ENCODE results near the gene PTPRE. TPM values are rescaled to one million over a fixed set of nuclear protein-coding genes. Genes with fewer than 3 reads are reported as not detected.

Gene PTPRE
- total RNA-seq, 1 donor from 2014 or later: 2.6 TPM

DNA sequence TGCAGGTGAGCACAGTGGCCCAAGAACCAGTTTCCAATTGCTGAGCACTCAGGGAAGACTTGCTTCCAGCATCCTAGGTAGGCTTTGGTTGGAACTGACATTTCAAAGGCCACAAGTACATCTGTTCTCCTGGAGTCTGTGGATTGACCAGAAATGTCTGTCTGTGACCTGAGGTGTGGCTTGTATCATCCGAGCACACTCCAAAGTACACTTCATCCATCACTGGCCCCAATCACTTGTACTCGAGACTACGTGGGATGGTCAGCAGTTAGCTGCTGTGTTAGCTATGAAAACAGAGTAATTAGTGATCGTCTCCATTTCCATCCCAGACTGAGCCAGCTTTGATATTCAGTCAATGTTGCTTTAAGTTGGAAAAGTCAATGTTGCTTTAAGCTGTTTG lies 174.3 kb downstream of the PTPRE start:
- no peaks in the 10 kb centered on the region for H3K36me3 Mint-ChIP-seq
- no peaks in the 10 kb centered on the region for H3K27me3 Mint-ChIP-seq (ENCODE audit: low read depth)
- DNase-seq (ENCODE audit: low spot score in 2 of 2, unreplicated experiment in 2 of 2): no peak
- no peaks in the 10 kb centered on the region for H3K4me1 Mint-ChIP-seq
- no peak for TF ChIP-seq CTCF (IDR thresholded peaks at IDR 0.05; ENCODE audit: unreplicated experiment)
- no peak overlapping the region for H3K4me3 Mint-ChIP-seq
- no peak overlapping the region for H3K27ac Mint-ChIP-seq
- no peaks in the 10 kb centered on the region for H3K9me3 Mint-ChIP-seq

- no peak for DNase-seq (ENCODE audit: low spot score in 2 of 2, unreplicated experiment in 2 of 2)
- Mint-ChIP-seq H3K27me3 (ENCODE audit: low read depth) (no peaks in the 10 kb centered on the region), H3K4me3 (no peak overlapping the region), H3K4me1 (no peaks in the 10 kb centered on the region), H3K27ac (no peak overlapping the region), H3K9me3 (no peaks in the 10 kb centered on the region), H3K36me3 (no peaks in the 10 kb centered on the region)
- no peak for TF ChIP-seq CTCF (IDR thresholded peaks at IDR 0.05; ENCODE audit: unreplicated experiment)
Measured at GRCh38 chr10:128081720-128082119, 174.8 kb downstream of the PTPRE start.

GRCh38 chr10:128083191-128083895 lies 176.4 kb downstream of the PTPRE start:
- Mint-ChIP-seq H3K27ac (no peak overlapping the region), H3K36me3 (no peaks in the 10 kb centered on the region), H3K4me1 (no peaks in the 10 kb centered on the region), H3K4me3 (no peak overlapping the region), H3K27me3 (ENCODE audit: low read depth) (no peaks in the 10 kb centered on the region), H3K9me3 (no peaks in the 10 kb centered on the region)
- no peak for TF ChIP-seq CTCF (IDR thresholded peaks at IDR 0.05; ENCODE audit: unreplicated experiment)
- no peak for DNase-seq (ENCODE audit: low spot score in 2 of 2, unreplicated experiment in 2 of 2)

DNA sequence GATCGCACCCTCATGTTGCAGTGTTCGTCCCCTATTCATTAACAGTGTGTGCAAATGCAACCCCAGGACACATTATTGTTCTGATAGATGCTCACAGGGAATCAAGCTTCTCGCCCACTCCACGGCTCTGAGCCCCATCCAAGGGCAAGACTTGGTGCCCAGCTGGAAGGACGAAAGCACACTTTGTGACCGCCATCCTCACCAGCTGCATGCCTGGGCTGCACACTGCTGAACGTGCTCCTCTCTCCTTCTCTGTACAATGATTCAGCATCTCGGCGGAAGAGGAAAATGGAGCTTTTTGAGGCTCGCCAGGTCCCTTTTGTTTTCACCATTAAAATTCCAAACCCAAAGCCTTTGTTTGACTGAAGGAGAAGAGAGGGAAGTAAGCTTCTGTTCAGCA lies 177.5 kb downstream of the PTPRE start:
- DNase-seq (ENCODE audit: low spot score in 2 of 2, unreplicated experiment in 2 of 2): no peak
- no peak overlapping the region for H3K4me3 Mint-ChIP-seq

DNA sequence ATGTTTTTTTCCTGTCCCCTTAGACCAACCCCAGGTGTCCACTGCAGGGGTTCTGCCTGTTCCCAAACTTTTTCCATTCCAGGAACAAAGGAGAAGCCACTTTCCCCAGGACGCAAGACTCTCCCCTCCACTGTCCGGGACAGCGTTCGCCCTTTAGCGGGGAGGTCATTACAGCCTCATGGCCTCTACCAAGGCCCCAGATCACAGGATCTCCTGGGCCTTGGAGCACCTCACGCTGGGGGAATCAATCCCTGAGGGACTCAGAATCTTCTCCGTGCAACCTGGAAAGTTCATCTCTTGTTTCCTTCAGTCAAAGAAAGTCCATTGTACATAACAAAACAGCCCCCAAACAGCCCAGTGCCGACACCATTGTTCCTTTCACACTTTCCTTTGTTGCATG lies 178.1 kb downstream of the PTPRE start:
- no peaks in the 10 kb centered on the region for H3K27me3 Mint-ChIP-seq (ENCODE audit: low read depth)
- no peak for TF ChIP-seq CTCF (IDR thresholded peaks at IDR 0.05; ENCODE audit: unreplicated experiment)
- DNase-seq (ENCODE audit: low spot score in 2 of 2, unreplicated experiment in 2 of 2): no peak
- H3K4me3 Mint-ChIP-seq: no peak overlapping the region
- no peak overlapping the region for H3K27ac Mint-ChIP-seq
- H3K9me3 Mint-ChIP-seq: no peaks in the 10 kb centered on the region
- no peaks in the 10 kb centered on the region for H3K4me1 Mint-ChIP-seq
- no peaks in the 10 kb centered on the region for H3K36me3 Mint-ChIP-seq

More for the DNA sequence above, 177.5 kb downstream of the PTPRE start:
- no peak for TF ChIP-seq CTCF (IDR thresholded peaks at IDR 0.05; ENCODE audit: unreplicated experiment)
- Mint-ChIP-seq H3K27ac (no peak overlapping the region), H3K9me3 (no peaks in the 10 kb centered on the region), H3K27me3 (ENCODE audit: low read depth) (no peaks in the 10 kb centered on the region), H3K36me3 (no peaks in the 10 kb centered on the region), H3K4me1 (no peaks in the 10 kb centered on the region)

Measured in mesothelial cell of epicardium (in vitro differentiated cells).